Naive B cell (primary cell): Measurements from ENCODE around the gene SIGLEC10. TPM values are rescaled to one million over a fixed set of nuclear protein-coding genes. Genes with fewer than 3 reads are reported as not detected.
"Not testable (repeated sequence)": the region's sequence is repeated elsewhere in the genome, so short reads cannot be mapped to it uniquely, and the experiment has no call there.

Experiments
- ATAC-seq, 2 donors: fragments of 150-1000 bp; cut with Tn5 transposase; 2 replicates each; pipeline ENCODE4 v1.10.0; 2021; ENCODE audit warnings: low read depth in 2 of 2, mild to moderate bottlenecking in 2 of 2, moderate library complexity in 2 of 2
- DNase-seq: peaks from one replicate; pipeline ENCODE4 v3.0.0; 2022
- H3K27ac Mint-ChIP-seq, 6 donors: one replicate each; pipeline ENCODE4 v1.8.0; 2020 to 2022; ENCODE audit warnings: mild to moderate bottlenecking in 6 of 6, mixed read lengths in 6 of 6, moderate library complexity in 5 of 6, inconsistent platforms in 2 of 6
- H3K27me3 Mint-ChIP-seq, 3 donors: one replicate each; pipeline ENCODE4 v1.8.0; 2021 to 2022; ENCODE audit warnings: mixed read lengths in 3 of 3, mild to moderate bottlenecking in 1 of 3
- H3K36me3 Mint-ChIP-seq, 2 donors: one replicate each; pipeline ENCODE4 v1.8.0; 2020 to 2022; ENCODE audit warnings: mixed read lengths in 2 of 2, inconsistent platforms in 1 of 2, mild to moderate bottlenecking in 1 of 2
- H3K4me1 Mint-ChIP-seq, 3 donors: one replicate each; pipeline ENCODE4 v1.8.0; 2020 to 2022; ENCODE audit warnings: mixed read lengths in 3 of 3, inconsistent platforms in 1 of 3, mild to moderate bottlenecking in 1 of 3, moderate library complexity in 1 of 3
- H3K4me3 Mint-ChIP-seq, 8 donors: one replicate each; pipeline ENCODE4 v1.8.0; 2020 to 2022; ENCODE audit warnings: mild to moderate bottlenecking in 8 of 8, mixed read lengths in 8 of 8, moderate library complexity in 8 of 8, inconsistent platforms in 2 of 8
- H3K9me3 Mint-ChIP-seq, 7 donors: one replicate each; pipeline ENCODE4 v1.8.0; 2020 to 2022; ENCODE audit warnings: mixed read lengths in 7 of 7, mild to moderate bottlenecking in 5 of 7, inconsistent platforms in 2 of 7, moderate library complexity in 1 of 7
- polyA plus RNA-seq, 6 donors: library from polyadenylated mRNA; unstranded; fragments of 300-500 nt; fragmentation: Illumina TruSeq; gene quantifications; one replicate each; pipeline ENCODE4 v1.2.3, GENCODE V29; 2021; ENCODE audit warnings: low read depth in 6 of 6

The SIGLEC10 gene
- polyA plus RNA-seq, 6 donors from 2014 or later: 43.9 to 75.2 (median 55.8) TPM

DNA sequence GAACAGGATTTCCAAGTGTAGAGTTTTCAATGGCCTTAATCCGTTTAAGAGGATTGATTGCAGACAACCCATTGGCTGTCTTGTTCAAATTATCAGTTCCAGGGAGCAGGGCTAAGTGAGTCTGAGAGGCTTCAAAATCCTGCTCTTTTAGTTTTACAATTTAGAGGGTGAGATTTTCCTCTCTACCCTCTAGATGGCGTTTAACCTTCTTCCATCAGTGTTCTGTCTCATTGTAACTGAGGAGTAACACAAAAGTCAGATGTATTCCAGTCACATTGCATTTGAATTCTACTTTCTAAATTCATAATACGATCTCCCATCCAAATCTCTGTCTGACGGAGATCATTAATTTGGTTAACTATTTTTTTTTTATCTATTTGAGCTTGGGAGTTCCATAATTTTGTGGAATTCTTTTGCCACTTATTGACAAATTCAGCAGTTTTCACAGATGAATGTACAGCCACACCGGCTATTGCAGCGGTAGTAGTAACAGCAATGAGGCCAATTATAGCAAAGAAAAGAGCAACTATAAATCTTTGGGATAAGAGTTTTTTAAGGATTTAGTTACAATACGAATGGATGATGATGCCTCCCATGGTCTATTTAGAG is 19.2 kb downstream of the SIGLEC10 start:
- Mint-ChIP-seq H3K27ac (no peak overlapping the region), H3K4me1 (peaks cover 9 to 19% (median 18%) of the 10 kb centered on the region in 3 donors), H3K36me3 (peaks cover 9 to 10% of the 10 kb centered on the region in 2 donors)

DNA sequence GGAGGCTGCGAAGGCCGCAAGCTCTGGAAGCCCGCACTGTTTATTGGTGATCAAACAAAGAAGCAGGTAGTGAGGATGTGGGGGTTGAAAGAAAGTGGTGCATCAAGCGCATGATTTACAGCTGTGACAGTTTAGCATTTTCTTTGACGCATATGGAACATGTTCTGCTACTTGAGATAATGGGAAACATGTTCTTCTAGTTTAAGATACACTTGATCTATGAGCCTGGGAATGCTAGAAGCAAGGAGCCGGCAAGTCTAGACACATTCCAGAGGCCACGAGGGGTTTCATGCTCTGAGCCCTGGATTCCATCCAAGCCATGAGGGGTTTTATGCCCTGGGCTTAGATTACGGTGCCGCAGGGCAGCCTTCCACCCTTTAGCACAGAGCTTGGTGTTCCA is 20.0 kb downstream of the SIGLEC10 start:
- Mint-ChIP-seq H3K9me3 (peaks cover 5 to 10% (median 7%) of the 10 kb centered on the region in 7 donors), H3K4me1 (peaks cover 9 to 19% (median 18%) of the 10 kb centered on the region in 3 donors), H3K27ac (peak overlapping the region in 1 of 6 donors; percentile 24), H3K36me3 (peaks cover 9 to 10% of the 10 kb centered on the region in 2 donors)
- not testable (repeated sequence) for ATAC-seq, H3K27me3 Mint-ChIP-seq, H3K4me3 Mint-ChIP-seq, DNase-seq

More for the DNA sequence above, 19.2 kb downstream of the SIGLEC10 start:
- no peak for ATAC-seq
- peak; percentile 25 for DNase-seq
- Mint-ChIP-seq H3K27me3 (no peaks in the 10 kb centered on the region), H3K9me3 (peaks cover 7 to 16% (median 10%) of the 10 kb centered on the region in 7 donors), H3K4me3 (no peak overlapping the region)

DNA sequence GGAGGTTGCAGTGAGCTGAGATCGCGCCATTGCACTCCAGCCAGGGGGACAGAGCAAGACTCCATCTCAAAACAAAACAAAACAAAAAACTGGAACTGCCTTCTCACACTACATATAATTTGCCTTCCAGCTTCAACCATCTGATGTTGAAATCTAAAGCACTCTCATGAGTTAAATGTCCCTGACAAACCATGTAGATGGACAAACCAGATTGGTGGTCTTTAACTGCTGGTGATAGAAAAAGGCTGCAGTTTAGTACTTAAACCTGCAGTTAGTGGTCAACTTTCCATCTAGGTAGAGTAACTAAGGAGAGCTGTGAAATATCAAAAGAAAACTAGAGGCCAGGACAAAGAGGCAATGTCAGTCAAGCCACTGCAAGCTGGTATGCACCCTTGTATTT is 21.3 kb downstream of the SIGLEC10 start:
- Mint-ChIP-seq H3K27me3 (peaks cover 0 to 3% (median 2%) of the 10 kb centered on the region in 3 donors), H3K36me3 (no peaks in the 10 kb centered on the region), H3K9me3 (no peaks in the 10 kb centered on the region), H3K4me1 (peaks cover 10 to 21% (median 19%) of the 10 kb centered on the region in 3 donors), H3K27ac (peak overlapping the region in 1 of 6 donors; percentile 73), H3K4me3 (peak overlapping the region in 1 of 8 donors; percentile 18)
- ATAC-seq (no peak), DNase-seq (no peak)

DNA sequence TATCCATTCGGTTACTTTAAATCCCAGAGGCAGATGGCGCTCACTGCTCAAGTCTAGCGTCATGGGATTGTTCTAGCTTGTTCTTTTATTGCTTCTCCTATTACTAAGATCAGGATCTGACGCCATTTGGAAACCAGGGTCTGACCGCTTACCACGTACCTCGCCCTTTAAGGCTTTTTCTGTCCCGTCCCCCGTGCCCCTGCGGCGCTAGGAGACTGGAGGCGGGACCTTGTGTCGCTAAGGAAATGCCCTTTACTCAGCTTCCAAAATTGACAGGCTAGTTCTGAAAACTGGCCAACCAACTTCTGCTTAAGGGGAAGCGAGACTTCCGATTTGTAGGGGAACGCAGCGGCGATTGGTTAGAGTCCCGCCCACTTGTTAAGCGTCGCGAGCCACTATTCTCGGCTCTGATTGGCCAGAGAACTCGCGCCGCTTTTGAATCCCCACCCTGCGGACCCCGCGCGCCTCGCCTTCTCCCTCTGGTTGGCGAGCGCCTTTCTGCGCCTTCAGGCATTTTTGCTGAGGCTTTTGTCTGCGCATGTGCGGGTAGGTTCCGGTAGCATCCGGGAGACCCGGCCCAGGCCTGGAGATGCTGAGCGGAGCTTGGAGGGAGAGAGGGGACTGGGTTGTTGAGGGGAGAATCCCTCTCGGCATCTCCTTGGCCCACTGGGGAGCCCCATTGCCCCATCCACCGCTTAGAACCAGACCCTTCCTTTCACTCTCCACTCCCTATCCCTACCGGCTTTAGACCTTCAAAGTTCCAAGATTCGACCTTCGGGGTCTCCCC is 23.2 kb downstream of the SIGLEC10 start:
- Mint-ChIP-seq H3K9me3 (no peaks in the 10 kb centered on the region), H3K4me1 (peaks cover 13 to 30% (median 24%) of the 10 kb centered on the region in 3 donors), H3K27ac (peak overlapping the region; percentile 79 to 95 (median 90)), H3K4me3 (peak overlapping the region; percentile 79 to 93 (median 91)), H3K27me3 (peaks cover 0 to 8% (median 6%) of the 10 kb centered on the region in 3 donors), H3K36me3 (no peaks in the 10 kb centered on the region)
- ATAC-seq: peak; percentile 91 to 93
- peak; percentile 89 for DNase-seq

DNA sequence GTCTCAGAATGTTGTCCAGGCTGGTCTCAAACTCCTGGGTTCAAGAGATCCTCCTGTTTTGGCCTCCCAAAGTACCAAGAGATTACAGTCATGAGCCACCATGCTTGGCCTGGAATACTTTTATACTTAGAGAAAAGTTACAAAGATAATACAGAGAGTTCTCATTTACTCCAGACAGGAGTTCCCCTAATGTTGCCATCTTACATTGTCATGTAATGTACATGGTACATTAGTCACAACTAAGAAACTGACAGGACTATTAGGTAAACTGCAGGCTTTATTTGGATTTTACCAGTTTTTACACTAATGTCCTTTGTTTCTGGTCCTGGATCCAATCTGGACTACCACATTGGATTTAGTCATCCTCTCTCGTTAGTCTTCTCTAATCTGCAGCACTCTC is 24.7 kb downstream of the SIGLEC10 start:
- Mint-ChIP-seq H3K36me3 (no peaks in the 10 kb centered on the region), H3K27ac (no peak overlapping the region), H3K9me3 (no peaks in the 10 kb centered on the region), H3K27me3 (peaks cover 0 to 8% (median 6%) of the 10 kb centered on the region in 3 donors), H3K4me3 (peak overlapping the region in 6 of 8 donors; percentile 21 to 59 (median 32)), H3K4me1 (peaks cover 13 to 26% (median 24%) of the 10 kb centered on the region in 3 donors)
- ATAC-seq: no peak
- no peak for DNase-seq

DNA sequence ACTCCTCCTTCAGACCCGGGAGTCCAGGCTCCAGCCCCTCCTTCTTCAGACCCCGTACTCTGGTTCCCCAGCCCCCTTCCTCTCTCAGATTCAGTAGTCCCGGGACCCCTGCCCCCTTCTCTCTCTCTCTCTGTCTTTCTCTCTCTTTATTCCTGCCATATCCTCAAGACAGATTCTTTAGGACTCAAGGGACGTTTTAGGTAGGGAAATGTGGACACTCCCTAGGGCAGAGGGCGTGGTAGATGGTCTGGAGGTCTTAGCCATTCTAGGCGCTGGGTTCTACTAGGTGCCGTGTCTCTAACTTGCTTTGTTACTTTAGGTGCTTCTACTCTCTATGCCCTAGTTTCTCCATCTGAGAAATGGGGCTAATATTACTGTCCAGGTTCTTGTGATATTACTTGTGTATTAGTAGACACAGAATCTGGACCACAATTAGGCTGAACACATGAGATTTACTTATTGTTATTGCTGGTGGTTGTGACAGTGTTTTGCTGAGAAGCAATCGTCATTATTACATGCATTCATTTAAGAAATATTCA is 26.3 kb downstream of the SIGLEC10 start:
- Mint-ChIP-seq H3K27me3 (peaks cover 0 to 8% (median 6%) of the 10 kb centered on the region in 3 donors), H3K36me3 (no peaks in the 10 kb centered on the region), H3K9me3 (no peaks in the 10 kb centered on the region), H3K27ac (peak overlapping the region in 1 of 6 donors; percentile 66), H3K4me3 (peak overlapping the region in 6 of 8 donors; percentile 1 to 79 (median 40)), H3K4me1 (peaks cover 17 to 27% (median 26%) of the 10 kb centered on the region in 3 donors)
- DNase-seq (no peak), ATAC-seq (no peak)

DNA sequence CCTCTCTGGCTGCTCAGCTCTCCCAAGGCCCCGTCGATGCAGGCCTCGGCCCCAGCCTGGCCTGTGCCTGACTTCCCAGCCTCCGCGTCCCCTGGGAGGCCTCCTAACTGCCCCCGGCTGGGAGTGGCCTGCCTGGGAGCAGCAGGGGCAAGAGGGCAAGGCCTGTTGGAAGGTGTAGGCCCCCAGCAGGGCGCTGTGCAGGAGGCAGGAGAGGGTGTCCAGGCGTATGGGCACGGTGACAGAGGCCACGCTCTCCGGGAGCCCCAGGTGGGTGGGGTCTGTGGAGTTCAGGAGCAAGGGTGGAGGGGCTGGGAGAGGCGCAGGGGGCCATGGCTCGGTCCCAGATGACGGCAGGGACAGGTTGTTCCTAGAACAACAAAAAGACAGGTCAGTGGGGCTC is 28.3 kb downstream of the SIGLEC10 start:
- H3K4me3 Mint-ChIP-seq: no peak overlapping the region
- no peaks in the 10 kb centered on the region for H3K36me3 Mint-ChIP-seq
- DNase-seq: no peak
- peaks cover 0 to 8% (median 6%) of the 10 kb centered on the region in 3 donors for H3K27me3 Mint-ChIP-seq
- H3K4me1 Mint-ChIP-seq: peaks cover 11 to 15% (median 15%) of the 10 kb centered on the region in 3 donors
- ATAC-seq: no peak
- H3K9me3 Mint-ChIP-seq: no peaks in the 10 kb centered on the region
- no peak overlapping the region for H3K27ac Mint-ChIP-seq

DNA sequence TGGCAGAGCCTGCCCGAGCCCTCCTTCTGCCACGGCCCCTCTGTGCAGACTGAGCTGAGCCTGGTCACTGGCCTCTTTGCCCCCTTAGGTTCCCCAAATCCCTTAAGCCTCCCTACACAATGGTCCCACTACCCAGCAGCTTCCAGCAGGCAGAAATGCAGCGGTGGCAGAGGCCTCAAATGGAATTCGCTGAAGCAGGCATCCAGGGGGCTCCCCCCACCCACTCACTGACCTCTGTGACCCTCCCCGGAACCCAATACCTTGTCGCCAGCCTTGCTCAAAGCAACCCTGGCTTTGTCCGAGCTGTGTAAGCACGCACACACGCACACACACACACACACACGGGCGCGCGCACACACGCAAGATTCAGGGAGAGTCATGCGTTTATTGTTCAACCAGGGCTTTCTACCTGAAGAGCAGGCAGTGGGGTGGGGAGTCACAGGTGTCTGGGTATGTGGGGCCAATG is 29.5 kb downstream of the SIGLEC10 start, which contains the start of gene LIM2:
TSS of gene LIM2 (minus strand) at position 51 of the 466 bp plus-strand sequence. CDS start 531 bp downstream, outside the sequence.
- DNase-seq (no peak), ATAC-seq (no peak)
- Mint-ChIP-seq H3K27me3 (peaks cover 0 to 8% (median 6%) of the 10 kb centered on the region in 3 donors), H3K9me3 (no peaks in the 10 kb centered on the region), H3K27ac (peak within 1 kb of the TSS in 1 of 6 donors; percentile 47), H3K4me3 (peak within 1 kb of the TSS in 1 of 8 donors; percentile 37), H3K36me3 (no peaks in the 10 kb centered on the region), H3K4me1 (peaks cover 8 to 11% (median 9%) of the 10 kb centered on the region in 3 donors)

DNA sequence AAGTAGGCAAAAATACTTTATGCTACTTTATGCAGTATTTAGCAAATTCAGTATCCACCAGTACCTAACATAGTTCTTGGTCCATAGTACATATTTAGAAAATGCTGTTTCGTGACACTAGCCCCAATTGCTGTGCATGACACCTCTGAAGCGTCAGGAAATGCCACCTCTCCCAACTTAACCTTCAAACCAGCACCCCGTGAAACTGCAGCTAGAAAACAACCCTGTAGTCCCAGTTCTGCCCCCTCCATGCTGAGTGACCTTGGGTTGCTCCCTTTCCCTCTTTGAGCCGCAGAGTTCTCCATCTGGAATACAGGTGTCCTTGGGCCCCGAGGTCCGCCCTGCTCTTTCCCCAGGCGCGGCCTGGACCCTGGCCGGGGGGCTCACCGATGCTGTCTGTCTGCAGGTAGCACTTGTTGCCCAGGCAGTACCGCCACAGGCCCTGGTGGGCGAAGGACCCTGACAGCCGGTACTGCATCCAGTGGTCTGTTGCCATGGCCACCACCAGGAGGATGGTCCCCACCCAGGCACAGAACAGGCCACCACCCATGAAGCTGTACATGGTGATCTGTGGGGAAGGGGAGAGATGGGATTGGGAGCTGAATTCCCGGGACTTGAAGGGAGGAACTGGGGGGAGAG is 30.4 kb downstream of the SIGLEC10 start:
- no peaks in the 10 kb centered on the region for H3K36me3 Mint-ChIP-seq
- H3K27ac Mint-ChIP-seq: no peak overlapping the region
- ATAC-seq (no peak), DNase-seq (no peak)
- peaks cover 8 to 11% (median 9%) of the 10 kb centered on the region in 3 donors for H3K4me1 Mint-ChIP-seq
- peaks cover 0 to 5% (median 0%) of the 10 kb centered on the region in 7 donors for H3K9me3 Mint-ChIP-seq
- H3K27me3 Mint-ChIP-seq: peaks cover 0 to 13% (median 8%) of the 10 kb centered on the region in 3 donors
- peak overlapping the region in 1 of 8 donors; percentile 37 for H3K4me3 Mint-ChIP-seq

DNA sequence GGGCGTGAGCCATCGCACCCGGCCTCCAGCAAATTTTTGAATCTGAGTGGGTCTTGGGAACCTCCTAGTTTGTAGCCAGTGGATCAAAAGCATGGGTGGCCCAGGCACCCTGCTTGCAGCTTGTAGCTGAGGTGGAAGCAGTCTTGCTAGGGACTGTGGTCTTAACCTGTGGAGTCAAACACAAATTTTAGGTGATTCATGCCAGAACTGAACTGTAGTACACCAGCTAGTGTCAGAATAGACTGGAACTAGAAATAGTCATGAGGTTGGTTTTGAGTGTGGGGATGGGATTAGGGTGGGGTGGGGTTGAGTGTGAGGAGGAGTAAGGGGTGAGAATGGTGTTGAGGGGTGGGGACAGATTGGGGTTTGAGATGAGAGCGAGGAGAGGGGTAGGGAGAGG is 35.4 kb downstream of the SIGLEC10 start:
- ATAC-seq (no peak), DNase-seq (no peak)
- Mint-ChIP-seq H3K36me3 (no peaks in the 10 kb centered on the region), H3K4me3 (no peak overlapping the region), H3K4me1 (no peaks in the 10 kb centered on the region), H3K27ac (no peak overlapping the region), H3K9me3 (peaks cover 0 to 14% (median 6%) of the 10 kb centered on the region in 7 donors), H3K27me3 (peaks cover 0 to 14% (median 0%) of the 10 kb centered on the region in 3 donors)

DNA sequence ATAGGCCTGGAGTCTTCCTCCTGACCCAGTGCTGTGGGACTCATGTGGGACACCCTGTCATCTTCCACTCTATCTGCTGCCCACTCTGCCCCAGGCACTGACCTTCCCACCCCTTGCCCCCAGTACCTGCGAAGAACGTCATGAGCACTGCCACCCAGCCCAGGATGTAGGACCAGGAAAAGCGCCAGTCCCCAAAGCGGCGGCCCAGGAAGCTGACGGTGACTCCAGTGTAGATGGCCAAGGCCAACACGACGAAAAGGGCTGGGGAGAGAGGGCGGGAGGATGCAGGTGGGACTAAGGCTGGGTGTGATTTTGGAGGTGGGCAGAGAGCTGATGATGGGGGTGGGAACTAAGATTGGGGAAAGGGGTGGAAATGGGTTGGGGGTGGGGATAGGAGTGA is 37.1 kb downstream of the SIGLEC10 start:
- ATAC-seq (no peak), DNase-seq (no peak)
- Mint-ChIP-seq H3K4me1 (no peaks in the 10 kb centered on the region), H3K4me3 (peak overlapping the region in 1 of 8 donors; percentile 35), H3K27me3 (peaks cover 0 to 14% (median 0%) of the 10 kb centered on the region in 3 donors), H3K36me3 (no peaks in the 10 kb centered on the region), H3K27ac (no peak overlapping the region), H3K9me3 (peaks cover 0 to 14% (median 6%) of the 10 kb centered on the region in 7 donors)

DNA sequence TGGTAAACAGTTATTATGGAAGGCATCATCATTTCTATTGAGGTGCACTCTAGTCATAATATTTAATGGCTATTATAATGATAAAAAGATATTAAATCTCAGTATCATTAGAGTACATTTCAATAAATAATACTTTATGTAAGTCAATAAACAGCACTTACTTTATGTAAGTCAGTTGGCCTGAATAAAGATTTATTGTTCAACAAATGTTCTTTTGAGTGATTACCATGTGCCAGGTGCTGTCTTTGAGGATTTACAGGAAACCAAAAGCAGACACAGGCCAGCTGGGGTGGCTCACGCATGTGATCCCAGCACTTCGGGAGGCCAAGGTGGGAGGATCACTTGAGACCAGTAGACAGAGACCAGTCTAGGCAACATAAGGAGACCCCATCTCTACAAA is 40.0 kb downstream of the SIGLEC10 start:
- Mint-ChIP-seq H3K4me1 (peaks cover 0 to 6% (median 0%) of the 10 kb centered on the region in 3 donors), H3K27me3 (peaks cover 0 to 10% (median 0%) of the 10 kb centered on the region in 3 donors), H3K27ac (no peak overlapping the region), H3K9me3 (peaks cover 0 to 14% (median 6%) of the 10 kb centered on the region in 7 donors), H3K4me3 (no peak overlapping the region), H3K36me3 (no peaks in the 10 kb centered on the region)
- ATAC-seq (no peak), DNase-seq (no peak)
